HepG2 (cell line): ENCODE measurements around the gene PIM3. TPM values are rescaled to one million over a fixed set of nuclear protein-coding genes. Genes with fewer than 3 reads are reported as not detected.

Experiments used
- ARID4A ChIP-seq: sonication (generic); formaldehyde crosslinking; IDR thresholded peaks from 2 replicates; pipeline ENCODE4 v1.5.0; 2020; ENCODE audit warnings: mild to moderate bottlenecking, missing genetic modification reagents, borderline replicate concordance
- ARNT2 ChIP-seq: sonication (generic); formaldehyde crosslinking; IDR thresholded peaks from 2 replicates; pipeline ENCODE4 v1.8.0; 2022; ENCODE audit warnings: mild to moderate bottlenecking, low read depth, missing genetic modification reagents, moderate library complexity
- CEBPB ChIP-seq: IDR thresholded peaks from 2 replicates; pipeline ENCODE4 v1.6.1; 2011; ENCODE audit warnings: low read depth, low read length, improper control_type of control experiment, borderline replicate concordance
- KLF13 ChIP-seq: sonication (generic); formaldehyde crosslinking; IDR thresholded peaks from 2 replicates; pipeline ENCODE4 v1.4.0; 2020; ENCODE audit warnings: mild to moderate bottlenecking, missing genetic modification reagents
- MEF2D ChIP-seq: sonication (generic); formaldehyde crosslinking; IDR thresholded peaks from 2 replicates; pipeline ENCODE4 v1.5.1; 2020; ENCODE audit warnings: mild to moderate bottlenecking, missing genetic modification reagents
- MTA1 ChIP-seq: sonication (generic); formaldehyde crosslinking; IDR thresholded peaks from 2 replicates; pipeline ENCODE4 v1.4.0; 2020; ENCODE audit warnings: missing genetic modification reagents, mild to moderate bottlenecking, borderline replicate concordance
- PHF5A ChIP-seq: IDR thresholded peaks from one replicate; pipeline ENCODE4 v1.6.1; 2018; ENCODE audit warnings: low read depth, missing genetic modification reagents; ENCODE audit not compliant: unreplicated experiment
- RNF2 ChIP-seq: fragments of 450-650 bp; conservative IDR thresholded peaks from 2 replicates; pipeline ENCODE4 v1.6.1; 2016; ENCODE audit warnings: low read depth
- SMC3 ChIP-seq: IDR thresholded peaks from 2 replicates; pipeline ENCODE4 v1.6.1; 2011; ENCODE audit warnings: low read length, improper control_type of control experiment
- TOPORS ChIP-seq: sonication (generic); formaldehyde crosslinking; IDR thresholded peaks from 2 replicates; pipeline ENCODE4 v1.8.0; 2023; ENCODE audit warnings: mild to moderate bottlenecking, missing genetic modification reagents
- ZBTB37 ChIP-seq: sonication (generic); formaldehyde crosslinking; IDR thresholded peaks from 2 replicates; pipeline ENCODE4 v1.4.0; 2020; ENCODE audit warnings: mild to moderate bottlenecking, missing genetic modification reagents
- ZBTB42 ChIP-seq: sonication (generic); formaldehyde crosslinking; IDR thresholded peaks from 2 replicates; pipeline ENCODE4 v1.5.0; 2020; ENCODE audit warnings: mild to moderate bottlenecking, missing genetic modification reagents
- ZFP62 ChIP-seq: sonication (generic); formaldehyde crosslinking; IDR thresholded peaks from 2 replicates; pipeline ENCODE4 v1.4.0; 2020; ENCODE audit warnings: missing genetic modification reagents
- ZFP90 ChIP-seq: sonication (generic); formaldehyde crosslinking; IDR thresholded peaks from 2 replicates; pipeline ENCODE4 v1.8.0; 2022; ENCODE audit warnings: missing genetic modification reagents, mild to moderate bottlenecking, inconsistent platforms, borderline replicate concordance
- ZFYVE20 ChIP-seq: sonication (generic); formaldehyde crosslinking; IDR thresholded peaks from 2 replicates; pipeline ENCODE4 v1.8.0; 2023; ENCODE audit warnings: low read depth, mild to moderate bottlenecking, moderate library complexity, missing genetic modification reagents, borderline replicate concordance
- ZNF234 ChIP-seq: sonication (generic); formaldehyde crosslinking; conservative IDR thresholded peaks from 2 replicates; pipeline ENCODE4 v1.5.1; 2020; ENCODE audit warnings: mild to moderate bottlenecking, missing genetic modification reagents
- ZNF253 ChIP-seq: sonication (generic); formaldehyde crosslinking; IDR thresholded peaks from 2 replicates; pipeline ENCODE4 v1.8.0; 2022; ENCODE audit warnings: mild to moderate bottlenecking, missing genetic modification reagents, borderline replicate concordance
- ZNF674 ChIP-seq: sonication (generic); formaldehyde crosslinking; IDR thresholded peaks from 2 replicates; pipeline ENCODE4 v1.5.0; 2020; ENCODE audit warnings: low read depth, mild to moderate bottlenecking, missing genetic modification reagents
- ZNF720 ChIP-seq: sonication (generic); formaldehyde crosslinking; IDR thresholded peaks from 2 replicates; pipeline ENCODE4 v1.4.0; 2020; ENCODE audit warnings: missing genetic modification reagents
- ZNF841 ChIP-seq: sonication (generic); formaldehyde crosslinking; IDR thresholded peaks from 2 replicates; pipeline ENCODE4 v1.8.1; 2023; ENCODE audit warnings: missing genetic modification reagents, borderline replicate concordance
- polyA plus RNA-seq, 8 experiments: library from polyadenylated mRNA; depleted of rRNA in 3 of 8; stranded (reverse) in 7 of 8; unstranded in 1 of 8; fragments of >200 nt; fragmentation: Illumina TruSeq in 4 of 8; extraction: Trizol in 4 of 8; gene quantifications; 2 replicates each; pipeline versions ENCODE4 v1.2.1 to v1.2.3, GENCODE V29; 2011 to 2016; ENCODE audit warnings: low read depth in 4 of 8, missing spikeins in 1 of 8, mixed read lengths in 1 of 8; ENCODE audit not compliant: insufficient read depth in 1 of 8
- total RNA-seq, 5 experiments: library from RNA; depleted of rRNA; stranded (reverse); fragments of >200 nt; fragmentation: Illumina TruSeq; extraction: Trizol; gene quantifications; 2 replicates each; pipeline ENCODE4 v1.2.3, GENCODE V29; 2016; ENCODE audit warnings: low read depth in 1 of 5

PIM3 gene
- total and polyA plus RNA-seq, 2 of the 13 experiments (the other 11 are each of a cell fraction or from before 2014, with no cell fraction given): 21.6 to 31.2 TPM

GRCh38 chr22:49955581-49956417, 4.8 kb upstream of the PIM3 start (continued):
- no peak for TF ChIP-seq SMC3
- no peak for TF ChIP-seq ZNF674
- no peak for TF ChIP-seq ZBTB37 (CRISPR knock-in tag)
- no peak for TF ChIP-seq PHF5A (CRISPR knock-in tag)
- no peak for TF ChIP-seq TOPORS
- TF ChIP-seq RNF2: no peak
- no peak for TF ChIP-seq ARNT2 (CRISPR knock-in tag)
- TF ChIP-seq ZFYVE20: no peak
- TF ChIP-seq MTA1 (CRISPR knock-in tag): no peak; the same call in 1 of the 2 replicates
- no peak; the same call in 1 of the 2 replicates for TF ChIP-seq ZFP90
- peak; percentile 63; the same call in 1 of the 2 replicates for TF ChIP-seq ARID4A (CRISPR knock-in tag)
- no peak for TF ChIP-seq ZBTB42 (CRISPR knock-in tag)
- TF ChIP-seq ZNF234 (CRISPR knock-in tag): no peak
- no peak for TF ChIP-seq KLF13 (CRISPR knock-in tag)
- peak; percentile 56; the same call in 1 of the 2 replicates for TF ChIP-seq MEF2D (CRISPR knock-in tag)
- TF ChIP-seq ZNF841 (CRISPR knock-in tag): no peak
- no peak for TF ChIP-seq ZFP62
- no peak for TF ChIP-seq ZNF253 (CRISPR knock-in tag)
- TF ChIP-seq ZNF720: no peak
- no peak for TF ChIP-seq CEBPB
